ENCODE measurements around the gene PGAM5. TPM values are rescaled to one million over a fixed set of nuclear protein-coding genes. Genes with fewer than 3 reads are reported as not detected.
A peak's percentile ranks its signal among the peaks of the same experiment; 100 is the strongest.

The PGAM5 gene
- polyA plus RNA-seq, 3 donors from 2014 or later, result 12.1 to 19.6 (median 18.7) TPM

- Mint-ChIP-seq H3K4me1 (peaks cover 3 to 4% of the 10 kb centered on the region in 2 donors), H3K4me3 (no peak overlapping the region), H3K27me3 (ENCODE audit: low read depth in 3 of 3) (peaks cover 0 to 3% (median 2%) of the 10 kb centered on the region in 3 donors), H3K36me3 (peaks cover 0 to 4% (median 0%) of the 10 kb centered on the region in 3 donors), H3K27ac (no peak overlapping the region), H3K9me3 (no peaks in the 10 kb centered on the region)
- DNase-seq, result no peak
Measured at GRCh38 chr12:132719141-132719953, 8.7 kb downstream of the PGAM5 start.

- Mint-ChIP-seq H3K4me3 (no peak overlapping the region), H3K36me3 (peaks cover 0 to 4% (median 0%) of the 10 kb centered on the region in 3 donors), H3K27me3 (ENCODE audit: low read depth in 3 of 3) (peaks cover 0 to 3% (median 2%) of the 10 kb centered on the region in 3 donors), H3K4me1 (no peaks in the 10 kb centered on the region), H3K9me3 (no peaks in the 10 kb centered on the region), H3K27ac (no peak overlapping the region)
- no peak for DNase-seq
Measured at GRCh38 chr12:132719954-132720324, 9.3 kb downstream of the PGAM5 start.

GRCh38 chr12:132720606-132721345 is 10.1 kb downstream of the PGAM5 start:
- H3K9me3 Mint-ChIP-seq, result no peaks in the 10 kb centered on the region
- no peak overlapping the region for H3K27ac Mint-ChIP-seq
- DNase-seq, result no peak
- no peak overlapping the region for H3K4me3 Mint-ChIP-seq
- H3K4me1 Mint-ChIP-seq, result no peaks in the 10 kb centered on the region
- peaks cover 0 to 3% (median 2%) of the 10 kb centered on the region in 3 donors for H3K27me3 Mint-ChIP-seq (ENCODE audit: low read depth in 3 of 3)
- peaks cover 3 to 9% (median 5%) of the 10 kb centered on the region in 3 donors for H3K36me3 Mint-ChIP-seq

- Mint-ChIP-seq H3K4me1 (no peaks in the 10 kb centered on the region), H3K36me3 (peaks cover 12 to 26% (median 20%) of the 10 kb centered on the region in 3 donors), H3K4me3 (no peak overlapping the region), H3K27me3 (ENCODE audit: low read depth in 3 of 3) (peaks cover 0 to 3% (median 2%) of the 10 kb centered on the region in 3 donors), H3K9me3 (no peaks in the 10 kb centered on the region), H3K27ac (peak overlapping the region in 2 of 6 donors; percentile 28 to 39)
- no peak for DNase-seq
Measured at GRCh38 chr12:132723015-132723763, 12.5 kb downstream of the PGAM5 start.

GRCh38 chr12:132723764-132724140 is 13.1 kb downstream of the PGAM5 start:
- no peak for DNase-seq
- Mint-ChIP-seq H3K27ac (no peak overlapping the region), H3K9me3 (no peaks in the 10 kb centered on the region), H3K4me3 (no peak overlapping the region), H3K36me3 (peaks cover 15 to 29% (median 22%) of the 10 kb centered on the region in 3 donors), H3K27me3 (ENCODE audit: low read depth in 3 of 3) (peaks cover 0 to 3% (median 2%) of the 10 kb centered on the region in 3 donors), H3K4me1 (peaks cover 0 to under 1% of the 10 kb centered on the region in 2 donors)

- Mint-ChIP-seq H3K4me1 (peaks cover 0 to 3% of the 10 kb centered on the region in 2 donors), H3K27me3 (ENCODE audit: low read depth in 3 of 3) (peaks cover 0 to 3% (median 2%) of the 10 kb centered on the region in 3 donors), H3K27ac (no peak overlapping the region), H3K9me3 (no peaks in the 10 kb centered on the region), H3K4me3 (no peak overlapping the region), H3K36me3 (peaks cover 17 to 32% (median 26%) of the 10 kb centered on the region in 3 donors)
- no peak for DNase-seq
Measured at GRCh38 chr12:132724506-132725241, 14.0 kb downstream of the PGAM5 start.

- peaks cover 0 to 3% of the 10 kb centered on the region in 2 donors for H3K4me1 Mint-ChIP-seq
- peaks cover 26 to 40% (median 35%) of the 10 kb centered on the region in 3 donors for H3K36me3 Mint-ChIP-seq
- H3K4me3 Mint-ChIP-seq, result no peak overlapping the region
- DNase-seq, result no peak
- H3K9me3 Mint-ChIP-seq, result no peaks in the 10 kb centered on the region
- no peak overlapping the region for H3K27ac Mint-ChIP-seq
- peaks cover 0 to 4% (median 0%) of the 10 kb centered on the region in 3 donors for H3K27me3 Mint-ChIP-seq (ENCODE audit: low read depth in 3 of 3)
Measured at GRCh38 chr12:132726386-132726785, 15.7 kb downstream of the PGAM5 start.

GRCh38 chr12:132727091-132727794 is 16.6 kb downstream of the PGAM5 start:
- no peak for DNase-seq
- Mint-ChIP-seq H3K4me3 (no peak overlapping the region), H3K27ac (no peak overlapping the region), H3K4me1 (peaks cover 0 to 3% of the 10 kb centered on the region in 2 donors), H3K36me3 (peaks cover 32 to 47% (median 40%) of the 10 kb centered on the region in 3 donors), H3K27me3 (ENCODE audit: low read depth in 3 of 3) (peaks cover 0 to 4% (median 0%) of the 10 kb centered on the region in 3 donors), H3K9me3 (no peaks in the 10 kb centered on the region)

GRCh38 chr12:132728502-132728901 is 17.9 kb downstream of the PGAM5 start:
- H3K36me3 Mint-ChIP-seq, result peaks cover 45 to 60% (median 51%) of the 10 kb centered on the region in 3 donors

GRCh38 chr12:132729541-132730320 is 19.1 kb downstream of the PGAM5 start:
- Mint-ChIP-seq H3K4me1 (peaks cover 0 to 3% of the 10 kb centered on the region in 2 donors), H3K27me3 (ENCODE audit: low read depth in 3 of 3) (peaks cover 0 to 4% (median 3%) of the 10 kb centered on the region in 3 donors), H3K4me3 (no peak overlapping the region), H3K9me3 (no peaks in the 10 kb centered on the region), H3K27ac (peak overlapping the region in 2 of 6 donors; percentile 34 to 64), H3K36me3 (peaks cover 53 to 65% (median 55%) of the 10 kb centered on the region in 3 donors)
- no peak for DNase-seq

More at GRCh38 chr12:132728502-132728901, 17.9 kb downstream of the PGAM5 start:
- Mint-ChIP-seq H3K4me3 (no peak overlapping the region), H3K9me3 (no peaks in the 10 kb centered on the region), H3K4me1 (peaks cover 0 to 3% of the 10 kb centered on the region in 2 donors), H3K27me3 (ENCODE audit: low read depth in 3 of 3) (peaks cover 0 to 4% (median 3%) of the 10 kb centered on the region in 3 donors), H3K27ac (peak overlapping the region in 5 of 6 donors; percentile 19 to 80 (median 53))
- no peak for DNase-seq

- Mint-ChIP-seq H3K36me3 (peaks cover 52 to 66% (median 55%) of the 10 kb centered on the region in 3 donors), H3K4me1 (peaks cover 0 to 3% of the 10 kb centered on the region in 2 donors), H3K27me3 (ENCODE audit: low read depth in 3 of 3) (peaks cover 0 to 4% (median 3%) of the 10 kb centered on the region in 3 donors), H3K4me3 (no peak overlapping the region), H3K27ac (no peak overlapping the region), H3K9me3 (no peaks in the 10 kb centered on the region)
- no peak for DNase-seq
Measured at GRCh38 chr12:132730353-132730752, 19.7 kb downstream of the PGAM5 start.

GRCh38 chr12:132731574-132731973 is 20.9 kb downstream of the PGAM5 start:
- no peak for DNase-seq
- no peaks in the 10 kb centered on the region for H3K9me3 Mint-ChIP-seq
- no peak overlapping the region for H3K27ac Mint-ChIP-seq
- H3K36me3 Mint-ChIP-seq, result peaks cover 41 to 65% (median 44%) of the 10 kb centered on the region in 3 donors
- H3K4me3 Mint-ChIP-seq, result no peak overlapping the region
- peaks cover 0 to 4% (median 3%) of the 10 kb centered on the region in 3 donors for H3K27me3 Mint-ChIP-seq (ENCODE audit: low read depth in 3 of 3)
- peaks cover 0 to 3% of the 10 kb centered on the region in 2 donors for H3K4me1 Mint-ChIP-seq
